GM23338 (cell line): ENCODE results near the gene MOB3C. TPM values are rescaled to one million over a fixed set of nuclear protein-coding genes. Genes with fewer than 3 reads are reported as not detected.

Experiments used
- ATAC-seq: fragments of 200-7000 bp; cut with Tn5 transposase; 3 replicates; pipeline ENCODE4 v1.9.1; 2020
- DNase-seq: peaks from one replicate; pipeline ENCODE4 v3.0.0-alpha.2; 2015; ENCODE audit warnings: low spot score
- H2AFZ ChIP-seq: fragments of 200-600 bp; sonication (generic); 2 replicates; pipeline ENCODE4 v1.8.0; 2016; ENCODE audit warnings: antibody characterized with exemption, mild to moderate bottlenecking, moderate library complexity
- H3F3A ChIP-seq: fragments of 200-600 bp; sonication (generic); replicated peaks from 2 replicates; pipeline ENCODE4 v1.8.0; 2017; ENCODE audit warnings: antibody characterized with exemption, mixed run types, low read depth
- H3K27ac ChIP-seq: fragments of 200-600 bp; sonication (generic); 2 replicates; pipeline ENCODE4 v1.6.1; 2016; ENCODE audit warnings: low read depth
- H3K27me3 ChIP-seq: fragments of 200-600 bp; sonication (generic); 2 replicates; pipeline ENCODE4 v1.8.0; 2016; ENCODE audit warnings: mild to moderate bottlenecking, mixed run types, moderate library complexity; ENCODE audit not compliant: insufficient read depth
- H3K36me3 ChIP-seq: fragments of 200-600 bp; sonication (generic); 2 replicates; pipeline ENCODE4 v1.8.0; 2016; ENCODE audit warnings: mild to moderate bottlenecking; ENCODE audit not compliant: insufficient read depth
- H3K4me1 ChIP-seq: fragments of 200-600 bp; sonication (generic); 2 replicates; pipeline ENCODE4 v1.8.0; 2016; ENCODE audit warnings: mild to moderate bottlenecking, moderate library complexity; ENCODE audit not compliant: insufficient read depth
- H3K4me2 ChIP-seq: fragments of 200-600 bp; sonication (generic); 2 replicates; pipeline ENCODE4 v1.7.1; 2017; ENCODE audit warnings: mixed run types
- H3K4me3 ChIP-seq: fragments of 200-600 bp; sonication (generic); 2 replicates; pipeline ENCODE4 v1.6.1; 2016; ENCODE audit warnings: mixed run types
- H3K79me2 ChIP-seq: fragments of 200-600 bp; sonication (generic); replicated peaks from 2 replicates; pipeline ENCODE4 v1.8.0; 2017; ENCODE audit warnings: mild to moderate bottlenecking; ENCODE audit not compliant: insufficient read depth
- H3K9me2 ChIP-seq: fragments of 200-600 bp; sonication (generic); 2 replicates; pipeline ENCODE4 v1.8.0; 2017; ENCODE audit not compliant: insufficient read depth
- H4K20me1 ChIP-seq: fragments of 200-600 bp; sonication (generic); replicated peaks from 2 replicates; pipeline ENCODE4 v1.8.0; 2017; ENCODE audit warnings: mild to moderate bottlenecking; ENCODE audit not compliant: insufficient read depth
- H3K27ac Mint-ChIP-seq: 2 replicates; pipeline ENCODE4 v1.8.0; 2020; ENCODE audit warnings: inconsistent platforms, mild to moderate bottlenecking, moderate library complexity, mixed read lengths
- H3K27me3 Mint-ChIP-seq: 3 replicates; pipeline ENCODE4 v1.8.0; 2022; ENCODE audit warnings: low read depth, mild to moderate bottlenecking, moderate library complexity, mixed read lengths, inconsistent platforms; ENCODE audit not compliant: insufficient read depth, poor library complexity
- H3K36me3 Mint-ChIP-seq: 3 replicates; pipeline ENCODE4 v1.8.0; 2021; ENCODE audit warnings: low read depth, mild to moderate bottlenecking, inconsistent platforms, moderate library complexity, mixed read lengths
- H3K4me1 Mint-ChIP-seq: 3 replicates; pipeline ENCODE4 v1.8.0; 2020; ENCODE audit warnings: mild to moderate bottlenecking, inconsistent platforms, mixed read lengths
- H3K4me3 Mint-ChIP-seq: 3 replicates; pipeline ENCODE4 v1.8.0; 2021; ENCODE audit warnings: moderate library complexity, mild to moderate bottlenecking, inconsistent platforms, mixed read lengths
- H3K9me3 Mint-ChIP-seq: 3 replicates; pipeline ENCODE4 v1.8.0; 2020; ENCODE audit warnings: moderate library complexity, mild to moderate bottlenecking, inconsistent platforms, mixed read lengths
- CREB1 ChIP-seq: fragments of 250-450 bp; sonication (Bioruptor Pico); IDR thresholded peaks from 2 replicates; pipeline ENCODE4 v1.5.0; 2020; ENCODE audit warnings: low read depth, mild to moderate bottlenecking, moderate library complexity
- CTCF ChIP-seq, 2 experiments: fragments of 200-600 bp in 1 of 2; sonication (generic) in 1 of 2; conservative IDR thresholded peaks; 2 replicates each; pipeline versions ENCODE4 v1.5.1 to v1.6.1; 2016 to 2017; ENCODE audit warnings: antibody characterized with exemption in 2 of 2, low read depth in 2 of 2, mild to moderate bottlenecking in 2 of 2, moderate library complexity in 1 of 2
- ETS1 ChIP-seq: IDR thresholded peaks from 2 replicates; pipeline ENCODE4 v1.6.1; 2016; ENCODE audit warnings: antibody characterized with exemption
- EZH2 ChIP-seq: fragments of 200-600 bp; sonication (generic); IDR thresholded peaks from one replicate; pipeline ENCODE4 v1.8.0; 2017; ENCODE audit warnings: antibody characterized with exemption, mild to moderate bottlenecking, low read depth; ENCODE audit not compliant: unreplicated experiment
- EZH2phosphoT487 ChIP-seq: fragments of 200-600 bp; sonication (generic); IDR thresholded peaks from one replicate; pipeline ENCODE4 v1.8.1; 2018; ENCODE audit warnings: antibody characterized with exemption; ENCODE audit not compliant: unreplicated experiment
- JUNB ChIP-seq: IDR thresholded peaks from one replicate; pipeline ENCODE4 v1.6.1; 2016; ENCODE audit warnings: antibody characterized with exemption; ENCODE audit not compliant: unreplicated experiment
- NANOG ChIP-seq: IDR thresholded peaks from 2 replicates; pipeline ENCODE4 v1.6.1; 2016; ENCODE audit warnings: antibody characterized with exemption, borderline replicate concordance
- POLR2AphosphoS5 ChIP-seq: IDR thresholded peaks from 2 replicates; pipeline ENCODE4 v1.6.1; 2016; ENCODE audit warnings: antibody characterized with exemption, low read depth
- REST ChIP-seq: IDR thresholded peaks from one replicate; pipeline ENCODE4 v1.6.1; 2018; ENCODE audit warnings: antibody characterized with exemption; ENCODE audit not compliant: unreplicated experiment
- STAT1 ChIP-seq: IDR thresholded peaks from one replicate; pipeline ENCODE4 v1.6.1; 2016; ENCODE audit warnings: antibody characterized with exemption; ENCODE audit not compliant: unreplicated experiment
- ZNF114 ChIP-seq: fragments of 250-450 bp; sonication (Bioruptor Pico); IDR thresholded peaks from 2 replicates; pipeline ENCODE4 v1.5.0; 2020; ENCODE audit warnings: mild to moderate bottlenecking, moderate library complexity
- ZNF331 ChIP-seq: fragments of 250-450 bp; sonication (Bioruptor Pico); IDR thresholded peaks from 2 replicates; pipeline ENCODE4 v1.5.0; 2020; ENCODE audit warnings: low read depth, mild to moderate bottlenecking, moderate library complexity
- ZNF462 ChIP-seq: fragments of 250-450 bp; sonication (Bioruptor Pico); IDR thresholded peaks from 2 replicates; pipeline ENCODE4 v1.5.0; 2020; ENCODE audit warnings: mild to moderate bottlenecking, moderate library complexity
- polyA plus RNA-seq: library from polyadenylated mRNA; unstranded; fragments of >200 nt; fragmentation: Nextera tagmentation; extraction: Ambion mirVana; gene quantifications from 2 replicates; pipeline ENCODE4 v1.2.1, GENCODE V29; 2016
- total RNA-seq: library from RNA; depleted of rRNA; stranded (reverse); fragments of >200 nt; shearing (Covaris generic); gene quantifications from 2 replicates; pipeline ENCODE4 v1.2.3, GENCODE V29; 2014

The MOB3C gene
- total and polyA plus RNA-seq, 2 experiments from 2014 or later: 1.1 to 6.2 TPM

GRCh38 chr1:46647611-46648010 lies 31.0 kb upstream of the MOB3C start:
- TF ChIP-seq NANOG (no peak), REST (no peak), ZNF462 (CRISPR knock-in tag) (no peak), STAT1 (no peak), EZH2phosphoT487 (no peak), CTCF (conservative IDR thresholded peaks at IDR 0.05; ENCODE audit: low read depth in 2 of 2) (no peak), ZNF114 (CRISPR knock-in tag) (no peak), POLR2AphosphoS5 (no peak), ETS1 (no peak), CREB1 (no peak), EZH2 (no peak), JUNB (no peak), ZNF331 (no peak)
- Histone ChIP-seq H3F3A (no peaks in the 10 kb centered on the region), H4K20me1 (no peaks in the 10 kb centered on the region; the same call in 1 of the 2 replicates), H3K4me3 (no peak overlapping the region), H3K79me2 (no peaks in the 10 kb centered on the region), H3K27me3 (no peaks in the 10 kb centered on the region), H2AFZ (no peak overlapping the region), H3K9me2 (no peaks in the 10 kb centered on the region), H3K27ac (no peak overlapping the region), H3K4me2 (no peak overlapping the region), H3K36me3 (peaks cover 19% of the 10 kb centered on the region), H3K4me1 (no peaks in the 10 kb centered on the region)
- H3K9me3 Mint-ChIP-seq: peaks cover 15% of the 10 kb centered on the region; the same call in 2 of the 3 replicates
- ATAC-seq (no peak), DNase-seq (no peak)
- H3K4me3 Mint-ChIP-seq: no peak overlapping the region
- H3K36me3 Mint-ChIP-seq: peaks cover 57% of the 10 kb centered on the region
- no peak overlapping the region for H3K27ac Mint-ChIP-seq
- no peaks in the 10 kb centered on the region for H3K27me3 Mint-ChIP-seq
- H3K4me1 Mint-ChIP-seq: no peaks in the 10 kb centered on the region
